Fibroblast of skin of left biceps (primary cell): ENCODE measurements around the gene MAP2K1.
"Not testable (repeated sequence)": the region's sequence is repeated elsewhere in the genome, so short reads cannot be mapped to it uniquely, and the experiment has no call there.

ENCODE experiments used
- DNase-seq, 2 experiments: peaks; one replicate each; pipeline ENCODE4 v3.0.0-alpha.2; 2013; ENCODE audit warnings: low read depth in 2 of 2

The MAP2K1 gene

GRCh38 chr15:66476535-66476934, 89.8 kb downstream of the MAP2K1 start:
- DNase-seq: no peak

- no peak for DNase-seq
Measured at GRCh38 chr15:66477011-66477410, 90.3 kb downstream of the MAP2K1 start.

- no peak for DNase-seq
Measured at GRCh38 chr15:66480267-66480666, 93.6 kb downstream of the MAP2K1 start.

GRCh38 chr15:66481107-66481856, 94.6 kb downstream of the MAP2K1 start:
- no peak for DNase-seq

GRCh38 chr15:66482539-66482938, 95.8 kb downstream of the MAP2K1 start:
- DNase-seq: no peak

GRCh38 chr15:66483131-66483566, 96.4 kb downstream of the MAP2K1 start:
- peak; percentile 33 to 35 for DNase-seq

- no peak for DNase-seq
Measured at GRCh38 chr15:66484539-66485112, 97.9 kb downstream of the MAP2K1 start.

GRCh38 chr15:66486887-66487286, 100.2 kb downstream of the MAP2K1 start:
- DNase-seq: no peak

- no peak for DNase-seq
Measured at GRCh38 chr15:66488525-66488924, 101.8 kb downstream of the MAP2K1 start.

GRCh38 chr15:66489179-66489791, 102.6 kb downstream of the MAP2K1 start:
- no peak for DNase-seq

GRCh38 chr15:66491846-66492245, 105.1 kb downstream of the MAP2K1 start:
- DNase-seq: no peak

- DNase-seq: no peak
Measured at GRCh38 chr15:66494262-66494661, 107.5 kb downstream of the MAP2K1 start.

- DNase-seq: no peak
Measured at GRCh38 chr15:66496951-66497501, 110.3 kb downstream of the MAP2K1 start.

GRCh38 chr15:66497502-66498455, 111.1 kb downstream of the MAP2K1 start, which contains the start of gene SNAPC5:
Gene SNAPC5 (minus strand): TSS chr15:66497762. CDS start chr15:66497731, 31 bp downstream.
- DNase-seq: peak; percentile 74 to 86

GRCh38 chr15:66498501-66499386, 112.0 kb downstream of the MAP2K1 start:
- DNase-seq: peak; percentile 16 to 19

- DNase-seq: not testable (repeated sequence)
Measured at GRCh38 chr15:66500346-66500745, 113.6 kb downstream of the MAP2K1 start.

- DNase-seq: no peak
Measured at GRCh38 chr15:66502491-66502890, 115.8 kb downstream of the MAP2K1 start.

GRCh38 chr15:66503041-66503648, 116.4 kb downstream of the MAP2K1 start:
- not testable (repeated sequence) for DNase-seq

GRCh38 chr15:66503780-66504562, 117.3 kb downstream of the MAP2K1 start:
- DNase-seq: no peak
